Endothelial cell of umbilical vein (primary cell): ENCODE measurements around the gene FIGLA.

Source experiments
- CTCF ChIP-seq, 2 donors: IDR thresholded peaks; 1 replicate in 1 of 2; 2 replicates in 1 of 2; pipeline ENCODE4 v1.5.1; 2011; ENCODE audit warnings: low read length in 2 of 2, mild to moderate bottlenecking in 2 of 2, moderate library complexity in 2 of 2, control low read depth in 1 of 2, inconsistent platforms in 1 of 2, low read depth in 1 of 2; ENCODE audit not compliant: insufficient read depth in 1 of 2; ENCODE audit errors: extremely low read depth in 1 of 2
- EZH2 ChIP-seq: IDR thresholded peaks from 2 replicates; pipeline ENCODE4 v1.6.1; 2012; ENCODE audit warnings: borderline replicate concordance, low read depth, mild to moderate bottlenecking, moderate library complexity, low read length, inconsistent platforms; ENCODE audit not compliant: severe bottlenecking
- GATA2 ChIP-seq: IDR thresholded peaks from 2 replicates; pipeline ENCODE4 v1.7.0; 2011; ENCODE audit warnings: low read depth, mild to moderate bottlenecking, moderate library complexity, mixed read lengths, low read length; ENCODE audit not compliant: insufficient read length, insufficient read depth
- MYC ChIP-seq: IDR thresholded peaks from one replicate; pipeline ENCODE4 v1.6.1; 2011; ENCODE audit warnings: mild to moderate bottlenecking, low read depth, low read length
- POLR2A ChIP-seq: IDR thresholded peaks from 2 replicates; pipeline ENCODE4 v1.6.1; 2012; ENCODE audit warnings: low read depth, mild to moderate bottlenecking, control low read depth, low read length
- POLR2AphosphoS5 ChIP-seq: IDR thresholded peaks from 2 replicates; pipeline ENCODE4 v1.6.1; 2012; ENCODE audit warnings: low read depth, mild to moderate bottlenecking, control low read depth, low read length, moderate library complexity; ENCODE audit not compliant: insufficient read depth

GRCh38 chr2:70759446-70759845 is 31.0 kb downstream of the FIGLA start:
- TF ChIP-seq CTCF (IDR thresholded peaks at IDR 0.05; ENCODE audit: extremely low read depth in 1 of 2, insufficient read depth in 1 of 2, low read depth in 1 of 2, low read length in 2 of 2), result no peak
- TF ChIP-seq POLR2AphosphoS5, result no peak
- TF ChIP-seq EZH2, result no peak
- no peak for TF ChIP-seq GATA2
- no peak for TF ChIP-seq MYC
- TF ChIP-seq POLR2A, result no peak
